CD4-positive, alpha-beta T cell (primary cell): ENCODE measurements around the gene LAMA3. TPM values are rescaled to one million over a fixed set of nuclear protein-coding genes. Genes with fewer than 3 reads are reported as not detected.

Experiments
- ATAC-seq: fragments of 200-7000 bp; cut with Tn5 transposase; one replicate; pipeline ENCODE4 v1.10.0; 2022; ENCODE audit warnings: mild to moderate bottlenecking; ENCODE audit not compliant: poor library complexity
- CTCF ChIA-PET: fragments of 350-600 bp; sonication (Branson Sonifier 250); formaldehyde crosslinking; loops from one replicate; lab custom pipeline; 2021; ENCODE audit warnings: antibody characterized with exemption, inconsistent platforms; lab: Charles Lee
- POLR2A ChIA-PET: fragments of 350-600 bp; sonication (Branson Sonifier 250); formaldehyde crosslinking; loops from one replicate; lab custom pipeline; 2021; ENCODE audit warnings: antibody characterized with exemption, inconsistent platforms; lab: Charles Lee
- DNase-seq, 14 experiments: peaks; one replicate each; pipeline ENCODE4 v3.0.0-alpha.2; 2013 to 2020; ENCODE audit warnings: mixed read lengths in 2 of 14
- H3K27ac ChIP-seq, 2 donors: one replicate each; pipeline versions ENCODE4 v1.5.1 to v1.7.0; 2013; ENCODE audit warnings: low read length in 2 of 2, low read depth in 1 of 2, mild to moderate bottlenecking in 1 of 2
- H3K27me3 ChIP-seq, 2 experiments: 1 replicate in 1 of 2; 2 replicates in 1 of 2; pipeline versions ENCODE4 v1.6.1 to v1.7.0; 2013; ENCODE audit warnings: low read length in 2 of 2, control low read depth in 1 of 2, mild to moderate bottlenecking in 1 of 2, moderate library complexity in 1 of 2; ENCODE audit not compliant: insufficient read depth in 2 of 2, control insufficient read depth in 1 of 2
- H3K36me3 ChIP-seq: one replicate; pipeline ENCODE4 v1.6.1; 2013; ENCODE audit warnings: low read length, control low read depth; ENCODE audit not compliant: insufficient read depth
- H3K4me1 ChIP-seq: one replicate; pipeline ENCODE4 v1.6.1; 2013; ENCODE audit warnings: low read length, control low read depth; ENCODE audit not compliant: insufficient read depth
- H3K4me3 ChIP-seq: one replicate; pipeline ENCODE4 v1.5.1; 2013; ENCODE audit warnings: mild to moderate bottlenecking, low read length, moderate library complexity
- H3K9me3 ChIP-seq, 2 experiments: 1 replicate in 1 of 2; 2 replicates in 1 of 2; pipeline versions ENCODE4 v1.6.1 to v1.7.0; 2013; ENCODE audit warnings: low read length in 2 of 2, mild to moderate bottlenecking in 2 of 2, control low read depth in 1 of 2, moderate library complexity in 1 of 2; ENCODE audit not compliant: control insufficient read depth in 1 of 2, insufficient read depth in 1 of 2
- H3K27ac Mint-ChIP-seq: one replicate; pipeline ENCODE4 v1.8.0; 2020; ENCODE audit warnings: mixed read lengths
- H3K27me3 Mint-ChIP-seq: one replicate; pipeline ENCODE4 v1.8.0; 2021; ENCODE audit warnings: mixed read lengths
- H3K36me3 Mint-ChIP-seq: one replicate; pipeline ENCODE4 v1.8.0; 2021; ENCODE audit warnings: low read depth, mixed read lengths
- H3K4me1 Mint-ChIP-seq: one replicate; pipeline ENCODE4 v1.8.0; 2021; ENCODE audit warnings: low read depth, mixed read lengths
- H3K4me3 Mint-ChIP-seq: one replicate; pipeline ENCODE4 v1.8.0; 2020; ENCODE audit warnings: mild to moderate bottlenecking, mixed read lengths
- H3K9me3 Mint-ChIP-seq: one replicate; pipeline ENCODE4 v1.8.0; 2020; ENCODE audit warnings: mixed read lengths
- CTCF ChIP-seq: fragments of 200-600 bp; IDR thresholded peaks from one replicate; pipeline ENCODE4 v1.8.0; 2022; ENCODE audit warnings: antibody characterized with exemption, mild to moderate bottlenecking
- intact Hi-C, 2 experiments: fragments of 100-400 bp; cut with DNase I in 1 of 2; cut with micrococcal nuclease in 1 of 2; formaldehyde crosslinking; loops; one replicate each; pipeline versions ENCODE4 v1.15.1 to v1.9.0; 2023 to 2025; cut with DNase I, micrococcal nuclease
- total RNA-seq, 174 experiments: library from RNA in 2 of 174; stranded (reverse) in 2 of 174; gene quantifications; one replicate each; pipeline ENCODE4 v1.2.3 and lab custom pipeline; 2021 to 2026

Gene LAMA3
- total RNA-seq, 2 experiments from 2014 or later, result 0.19 TPM; not detected in 1

DNA sequence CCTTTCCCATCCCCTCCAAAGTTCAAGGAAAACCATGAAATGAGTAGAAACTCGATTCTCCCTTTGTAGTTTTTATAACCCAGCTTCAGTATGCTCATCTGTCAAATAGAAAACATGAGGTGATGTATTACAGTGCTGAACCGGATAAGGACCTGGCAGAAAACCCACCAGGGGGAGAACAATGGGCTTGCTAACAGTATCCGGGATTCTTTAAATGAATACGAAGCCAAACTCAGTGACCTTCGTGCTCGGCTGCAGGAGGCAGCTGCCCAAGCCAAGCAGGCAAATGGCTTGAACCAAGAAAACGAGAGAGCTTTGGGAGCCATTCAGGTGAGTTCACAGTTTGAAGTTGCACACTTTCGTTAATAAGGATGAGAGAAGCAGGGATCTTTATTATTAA lies 211.7 kb downstream of the LAMA3 start:
- Mint-ChIP-seq H3K9me3 (no peaks in the 10 kb centered on the region), H3K27ac (no peak overlapping the region), H3K4me1 (peaks cover 6% of the 10 kb centered on the region), H3K27me3 (no peaks in the 10 kb centered on the region), H3K4me3 (no peak overlapping the region), H3K36me3 (no peaks in the 10 kb centered on the region)
- H3K9me3 ChIP-seq, result peaks cover 0 to 5% of the 10 kb centered on the region in 2 experiments
- H3K27me3 ChIP-seq, result no peaks in the 10 kb centered on the region
- H3K4me3 ChIP-seq, result no peak overlapping the region
- ChIA-PET CTCF (no interaction called here), POLR2A (interaction anchor here (0.8 kb wide), 1 partner anchor 152 kb away, joined by 3 read pairs; no protein-coding TSS in a partner anchor)
- no peaks in the 10 kb centered on the region for H3K36me3 ChIP-seq
- intact Hi-C loops, result no loop called here
- no peaks in the 10 kb centered on the region for H3K4me1 ChIP-seq
- DNase-seq (no peak), ATAC-seq (no peak)
- H3K27ac ChIP-seq, result no peak overlapping the region
- TF ChIP-seq CTCF, result no peak

GRCh38 chr18:23902396-23902795 lies 213.1 kb downstream of the LAMA3 start:
- no peaks in the 10 kb centered on the region for H3K36me3 ChIP-seq
- no peak overlapping the region for H3K27ac ChIP-seq
- POLR2A ChIA-PET, result no interaction called here
- CTCF ChIA-PET, result no interaction called here
- H3K4me3 Mint-ChIP-seq, result no peak overlapping the region
- TF ChIP-seq CTCF, result no peak
- no peaks in the 10 kb centered on the region for H3K27me3 ChIP-seq
- no peak for ATAC-seq
- H3K4me1 ChIP-seq, result no peaks in the 10 kb centered on the region
- H3K27me3 Mint-ChIP-seq, result no peaks in the 10 kb centered on the region
- no peak overlapping the region for H3K4me3 ChIP-seq
- no peaks in the 10 kb centered on the region for H3K36me3 Mint-ChIP-seq
- no peak for DNase-seq
- intact Hi-C loops, result no loop called here
- no peak overlapping the region for H3K27ac Mint-ChIP-seq
- H3K4me1 Mint-ChIP-seq, result peaks cover 6% of the 10 kb centered on the region
- no peaks in the 10 kb centered on the region for H3K9me3 Mint-ChIP-seq
- peaks cover 0 to 5% of the 10 kb centered on the region in 2 experiments for H3K9me3 ChIP-seq

- Mint-ChIP-seq H3K4me1 (peaks cover 6% of the 10 kb centered on the region), H3K9me3 (no peaks in the 10 kb centered on the region), H3K27ac (no peak overlapping the region), H3K4me3 (no peak overlapping the region), H3K27me3 (no peaks in the 10 kb centered on the region), H3K36me3 (no peaks in the 10 kb centered on the region)
- CTCF ChIA-PET, result no interaction called here
- Histone ChIP-seq H3K27ac (no peak overlapping the region), H3K9me3 (peaks cover 0 to 5% of the 10 kb centered on the region in 2 experiments), H3K4me3 (no peak overlapping the region), H3K27me3 (no peaks in the 10 kb centered on the region), H3K36me3 (no peaks in the 10 kb centered on the region), H3K4me1 (no peaks in the 10 kb centered on the region)
- POLR2A ChIA-PET, result no interaction called here
- DNase-seq (no peak), ATAC-seq (no peak)
- intact Hi-C loops, result no loop called here
- TF ChIP-seq CTCF, result no peak
Observed at GRCh38 chr18:23903971-23904370, 214.7 kb downstream of the LAMA3 start.
